Lower leg skin (tissue), 3 donors: ENCODE data around the gene GFPT1.

Experiments used
- POLR2A ChIP-seq, 2 donors: fragments of 450-650 bp; IDR thresholded peaks; one replicate each; pipeline ENCODE4 v1.6.1; 2016 to 2017; ENCODE audit warnings: antibody characterized with exemption in 2 of 2, mild to moderate bottlenecking in 1 of 2, moderate library complexity in 1 of 2
- TF ChIP-seq, protein P1 (sequence below), 3 donors: fragments of 450-650 bp; IDR thresholded peaks; one replicate each; pipeline ENCODE4 v1.5.1; 2016; ENCODE audit warnings: antibody characterized with exemption in 3 of 3, mild to moderate bottlenecking in 3 of 3, moderate library complexity in 2 of 3

DNA sequence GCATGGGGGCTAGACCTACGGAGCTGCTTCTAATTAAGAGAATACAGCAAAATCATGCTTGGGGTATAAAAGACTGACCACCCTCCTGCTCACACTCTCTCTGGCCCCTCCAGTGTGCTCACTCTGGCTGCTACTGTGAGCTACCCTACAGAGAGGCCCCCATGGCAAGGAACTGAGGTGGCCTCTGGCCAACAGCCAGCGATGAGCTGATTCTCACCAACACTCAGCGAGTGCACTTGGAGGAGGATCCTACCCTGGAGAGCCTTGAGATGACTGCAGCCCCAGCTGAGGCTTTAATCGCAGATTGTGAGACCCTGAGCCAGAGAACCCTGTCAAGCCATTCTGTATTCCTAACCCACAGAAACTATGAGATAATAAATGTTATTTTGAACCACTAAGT, 88.2 kb downstream of the GFPT1 start:
- TF ChIP-seq, protein P1, sequence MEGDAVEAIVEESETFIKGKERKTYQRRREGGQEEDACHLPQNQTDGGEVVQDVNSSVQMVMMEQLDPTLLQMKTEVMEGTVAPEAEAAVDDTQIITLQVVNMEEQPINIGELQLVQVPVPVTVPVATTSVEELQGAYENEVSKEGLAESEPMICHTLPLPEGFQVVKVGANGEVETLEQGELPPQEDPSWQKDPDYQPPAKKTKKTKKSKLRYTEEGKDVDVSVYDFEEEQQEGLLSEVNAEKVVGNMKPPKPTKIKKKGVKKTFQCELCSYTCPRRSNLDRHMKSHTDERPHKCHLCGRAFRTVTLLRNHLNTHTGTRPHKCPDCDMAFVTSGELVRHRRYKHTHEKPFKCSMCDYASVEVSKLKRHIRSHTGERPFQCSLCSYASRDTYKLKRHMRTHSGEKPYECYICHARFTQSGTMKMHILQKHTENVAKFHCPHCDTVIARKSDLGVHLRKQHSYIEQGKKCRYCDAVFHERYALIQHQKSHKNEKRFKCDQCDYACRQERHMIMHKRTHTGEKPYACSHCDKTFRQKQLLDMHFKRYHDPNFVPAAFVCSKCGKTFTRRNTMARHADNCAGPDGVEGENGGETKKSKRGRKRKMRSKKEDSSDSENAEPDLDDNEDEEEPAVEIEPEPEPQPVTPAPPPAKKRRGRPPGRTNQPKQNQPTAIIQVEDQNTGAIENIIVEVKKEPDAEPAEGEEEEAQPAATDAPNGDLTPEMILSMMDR (IDR thresholded peaks at IDR 0.05) = no peak
- TF ChIP-seq POLR2A (IDR thresholded peaks at IDR 0.05) = no peak
